ENCODE measurements around the gene MTMR12. TPM values are rescaled to one million over a fixed set of nuclear protein-coding genes. Genes with fewer than 3 reads are reported as not detected.

The MTMR12 gene
- total and polyA plus RNA-seq, 2 of the 13 experiments (the other 11 are each of a cell fraction or from before 2014, with no cell fraction given), result 23.4 to 36.6 TPM

- TF ChIP-seq ZBTB40 (IDR thresholded peaks at IDR 0.05) (no peak), ZBTB40 (CRISPR knock-in tag; IDR thresholded peaks at IDR 0.05) (no peak), KDM5B (CRISPR knock-in tag; IDR thresholded peaks at IDR 0.05; ENCODE audit: borderline replicate concordance) (no peak), IKZF4 (CRISPR knock-in tag; IDR thresholded peaks at IDR 0.05; ENCODE audit: borderline replicate concordance, low read depth, not compliant biosample characterization) (no peak), HIVEP1 (CRISPR knock-in tag; IDR thresholded peaks at IDR 0.05) (no peak), ZNF570 (CRISPR knock-in tag; IDR thresholded peaks at IDR 0.05; ENCODE audit: borderline replicate concordance) (no peak), TGIF2 (CRISPR knock-in tag; IDR thresholded peaks at IDR 0.05) (peak; percentile 28; the same call in 1 of the 2 replicates), PBX3 (CRISPR knock-in tag; IDR thresholded peaks at IDR 0.05; ENCODE audit: borderline replicate concordance) (no peak), ZFAT (CRISPR knock-in tag; conservative IDR thresholded peaks at IDR 0.05) (no peak), NCOR1 (IDR thresholded peaks at IDR 0.05; ENCODE audit: borderline replicate concordance, low read length) (peak; percentile 44; the same call in 1 of the 2 replicates), THAP11 (CRISPR knock-in tag; IDR thresholded peaks at IDR 0.05) (no peak), CEBPZ (IDR thresholded peaks at IDR 0.05; ENCODE audit: low read length) (no peak), ZNF224 (CRISPR knock-in tag; IDR thresholded peaks at IDR 0.05) (no peak), ZNF451 (CRISPR knock-in tag; IDR thresholded peaks at IDR 0.05) (no peak), PITX1 (CRISPR knock-in tag; IDR thresholded peaks at IDR 0.05) (no peak), ZBTB7B (CRISPR knock-in tag; IDR thresholded peaks at IDR 0.05) (no peak), ZNF121 (CRISPR knock-in tag; IDR thresholded peaks at IDR 0.05) (no peak), NFE2 (CRISPR knock-in tag; IDR thresholded peaks at IDR 0.05) (no peak), ZNF20 (CRISPR knock-in tag; IDR thresholded peaks at IDR 0.05) (no peak)
Observed at GRCh38 chr5:32275396-32275741, 37.4 kb downstream of the MTMR12 start (continued).

Measured in HepG2 (cell line).